Measurements from ENCODE around the gene TMPRSS13.
"Not testable (repeated sequence)": the region's sequence is repeated elsewhere in the genome, so short reads cannot be mapped to it uniquely, and the experiment has no call there.

TMPRSS13 gene

GRCh38 chr11:117928446-117929141, 608 bp downstream of the TMPRSS13 start:
- no peak for DNase-seq

DNA sequence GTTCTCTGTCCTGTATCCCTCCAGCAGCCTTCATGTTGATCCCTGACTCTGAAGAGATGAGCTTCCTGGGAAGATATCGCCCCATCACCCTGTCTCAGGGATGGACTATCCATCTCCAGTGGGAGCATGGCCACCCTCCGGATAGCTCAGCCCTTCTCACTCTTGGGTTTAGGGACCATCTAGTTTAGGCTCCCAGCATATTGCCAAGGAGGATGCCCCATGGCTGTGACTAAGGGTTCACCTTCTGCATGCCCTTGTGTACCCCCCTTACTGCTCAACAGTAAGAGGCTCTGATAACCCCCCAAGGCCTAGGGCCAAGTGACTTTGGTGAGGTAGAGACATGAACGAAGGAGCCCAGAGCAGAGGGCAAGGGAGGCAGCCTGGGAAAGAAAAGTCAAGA, 1.3 kb downstream of the TMPRSS13 start:
- DNase-seq = no peak

- not testable (repeated sequence) for DNase-seq
Observed at GRCh38 chr11:117926166-117926565, 3.0 kb downstream of the TMPRSS13 start.

DNA sequence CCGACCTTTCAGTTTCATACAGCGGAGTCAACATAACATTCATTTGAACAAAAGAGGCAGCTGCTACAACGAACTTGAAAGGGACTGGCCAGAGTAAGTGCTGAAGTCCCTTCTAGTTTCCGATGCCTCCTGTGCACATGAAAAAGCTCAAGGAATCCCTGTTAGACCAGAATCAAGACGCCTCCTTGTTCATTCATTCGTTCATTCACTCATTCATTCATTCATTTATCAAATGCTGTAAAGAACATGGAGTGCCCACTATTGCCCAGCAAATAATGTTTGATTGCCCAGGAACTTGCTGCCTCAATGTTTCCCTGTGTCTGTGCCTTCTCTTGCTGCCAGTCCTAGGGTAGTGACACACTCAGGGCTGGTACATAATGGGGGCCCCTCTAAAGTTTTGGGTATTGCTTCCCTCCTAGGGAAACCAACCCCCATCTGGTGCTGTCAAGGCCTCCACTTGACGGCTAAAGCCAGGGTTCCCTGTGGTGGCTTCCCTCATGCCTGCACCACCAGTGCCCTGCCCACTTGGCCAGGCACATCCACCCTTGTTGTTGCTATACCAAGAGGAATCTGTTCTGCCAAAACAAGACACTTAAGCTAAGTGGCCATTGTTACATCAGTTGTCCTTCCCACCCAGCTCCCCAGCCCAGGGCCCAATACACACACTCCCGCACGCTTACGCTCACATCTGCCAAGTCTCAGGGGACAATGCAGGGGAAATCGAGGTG, 3.8 kb downstream of the TMPRSS13 start:
- DNase-seq = no peak

DNA sequence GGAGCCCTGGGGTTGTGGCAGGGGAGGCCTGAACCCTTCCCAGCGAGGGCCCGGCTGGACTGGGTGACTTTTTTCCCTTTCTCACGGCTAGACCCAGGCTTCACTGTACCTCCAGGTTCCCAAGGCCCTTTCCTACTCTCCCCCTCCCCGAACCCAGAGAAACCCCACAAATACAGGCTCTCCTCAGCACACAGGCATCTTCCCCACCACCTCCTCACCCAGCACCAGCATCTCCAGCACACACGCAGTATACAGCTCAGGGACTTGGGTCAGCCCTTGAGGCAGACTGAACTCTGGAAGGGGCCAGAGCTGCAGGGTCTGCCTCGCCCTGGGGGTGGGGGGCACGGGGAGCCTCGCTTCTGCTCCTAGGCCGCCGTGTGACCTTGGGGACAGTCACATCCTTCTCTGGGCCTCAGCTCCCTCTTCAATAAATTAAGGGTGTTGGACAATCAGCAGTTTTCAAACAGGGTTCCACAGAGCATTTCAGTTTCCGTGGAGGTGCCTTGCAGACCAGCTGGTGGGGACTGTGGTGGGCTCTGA, 4.5 kb downstream of the TMPRSS13 start:
- no peak for DNase-seq

GRCh38 chr11:117923773-117924172, 5.4 kb downstream of the TMPRSS13 start:
- no peak for DNase-seq

DNA sequence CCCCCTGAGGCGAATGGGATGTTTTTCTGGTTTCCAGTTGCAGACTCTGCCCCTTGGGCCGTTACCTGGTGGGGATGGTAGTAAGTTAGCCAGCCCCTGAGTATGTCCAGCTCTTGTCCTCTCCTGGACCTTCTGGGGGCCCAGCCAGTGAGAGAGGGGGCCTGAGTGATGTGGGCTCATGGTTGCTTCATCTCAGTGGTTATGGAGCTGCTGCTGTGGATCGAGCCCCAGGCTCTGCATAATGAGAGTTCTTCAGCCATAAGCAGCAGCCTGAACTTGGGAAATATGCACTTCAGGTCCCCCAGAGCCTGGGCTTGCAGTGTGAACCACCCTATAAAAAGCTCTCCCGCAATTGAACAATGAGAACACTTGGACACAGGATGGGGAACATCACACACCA, 5.9 kb downstream of the TMPRSS13 start:
- no peak for DNase-seq

DNA sequence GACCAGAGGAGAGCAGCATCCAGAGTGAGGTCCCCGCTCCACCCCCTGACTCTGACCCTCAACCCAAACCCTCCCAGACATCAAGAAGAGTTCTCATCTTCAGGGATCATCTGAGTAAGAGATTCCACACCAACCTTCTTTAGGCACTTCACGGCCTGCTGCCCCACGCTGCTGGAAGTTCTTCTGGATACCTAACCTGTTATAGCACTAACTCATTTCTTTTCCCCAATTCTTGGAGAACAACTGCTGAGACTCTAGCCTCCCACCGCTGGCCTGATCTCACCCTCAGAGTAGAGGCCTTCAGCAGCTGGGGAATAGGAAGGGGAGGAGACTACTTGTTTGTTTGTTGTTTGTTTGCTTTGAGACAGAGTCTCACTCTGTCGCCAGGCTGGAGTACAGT, 7.3 kb downstream of the TMPRSS13 start:
- DNase-seq = no peak

DNA sequence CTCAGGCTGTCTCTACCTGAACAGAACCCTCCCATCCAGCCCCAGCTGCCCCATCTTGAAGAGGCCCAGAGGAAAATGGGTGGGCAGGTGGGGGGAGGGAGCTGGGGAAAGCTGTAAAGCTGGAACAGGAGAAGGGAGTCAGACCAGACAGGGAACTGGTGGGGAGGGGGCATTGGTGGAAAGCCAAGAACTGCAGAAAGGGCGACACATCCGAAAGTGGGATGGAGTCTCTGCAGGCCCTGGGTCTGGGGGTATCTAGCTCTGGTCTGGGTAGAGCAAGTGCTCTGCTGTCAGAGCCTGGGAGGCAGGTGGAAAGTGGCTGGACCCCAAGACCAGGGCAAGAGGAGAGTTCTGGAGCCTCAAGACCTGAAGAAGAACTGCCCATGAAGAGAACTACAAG, 7.7 kb downstream of the TMPRSS13 start:
- DNase-seq = no peak

- no peak for DNase-seq
Observed at GRCh38 chr11:117919781-117920221, 9.4 kb downstream of the TMPRSS13 start.

- DNase-seq = no peak
Observed at GRCh38 chr11:117919341-117919740, 9.9 kb downstream of the TMPRSS13 start.

- DNase-seq = no peak
Observed at GRCh38 chr11:117918366-117919255, 10.6 kb downstream of the TMPRSS13 start.

- DNase-seq = no peak
Observed at GRCh38 chr11:117917591-117918151, 11.5 kb downstream of the TMPRSS13 start.

DNA sequence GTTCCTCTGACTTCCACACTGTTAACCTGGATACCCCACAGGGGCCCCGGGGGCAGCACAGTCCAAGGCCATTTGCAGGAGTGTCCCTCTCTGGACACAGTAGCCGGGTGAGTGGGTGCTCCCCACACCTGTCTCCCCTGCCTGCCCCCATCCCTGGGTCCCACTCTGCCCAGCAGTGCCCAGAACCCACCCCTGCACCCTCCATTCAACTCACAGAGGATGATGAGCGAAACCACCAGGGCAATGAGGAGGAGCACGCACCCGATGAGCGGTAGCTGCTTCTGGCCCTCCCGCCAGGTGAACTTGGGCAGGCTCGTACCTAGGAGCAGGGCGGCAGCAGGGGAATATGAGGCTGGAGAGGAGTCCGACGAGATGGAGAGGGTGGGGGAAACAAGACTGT, 12.2 kb downstream of the TMPRSS13 start:
- DNase-seq = no peak

DNA sequence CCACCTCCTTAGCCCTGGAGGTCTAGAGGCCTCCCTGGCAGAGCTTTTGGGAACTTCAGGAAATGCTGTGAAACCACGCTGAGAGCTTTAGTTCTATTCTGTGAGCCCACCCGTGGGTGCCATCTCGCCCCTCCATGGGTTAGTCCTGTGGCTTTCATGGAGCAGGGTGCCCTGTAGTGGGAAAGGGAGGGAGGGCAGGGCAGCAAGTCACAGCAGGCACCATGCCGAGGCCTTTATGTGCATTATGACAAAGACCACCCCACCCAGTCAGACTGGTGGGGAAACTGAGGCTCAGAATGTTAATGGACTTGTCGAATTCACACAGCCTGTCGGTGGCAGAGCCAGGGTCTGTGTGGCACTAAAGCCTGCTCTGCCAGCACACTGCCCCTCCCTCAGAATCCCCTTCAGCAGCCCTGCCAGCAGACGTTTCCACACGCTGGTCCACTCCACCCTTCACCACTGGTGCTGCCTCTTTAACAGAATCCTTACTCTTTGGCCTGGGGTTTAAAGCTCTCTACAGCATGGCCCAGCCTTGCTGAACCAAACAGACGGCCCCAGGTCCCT, 13.4 kb downstream of the TMPRSS13 start:
- no peak for DNase-seq

DNA sequence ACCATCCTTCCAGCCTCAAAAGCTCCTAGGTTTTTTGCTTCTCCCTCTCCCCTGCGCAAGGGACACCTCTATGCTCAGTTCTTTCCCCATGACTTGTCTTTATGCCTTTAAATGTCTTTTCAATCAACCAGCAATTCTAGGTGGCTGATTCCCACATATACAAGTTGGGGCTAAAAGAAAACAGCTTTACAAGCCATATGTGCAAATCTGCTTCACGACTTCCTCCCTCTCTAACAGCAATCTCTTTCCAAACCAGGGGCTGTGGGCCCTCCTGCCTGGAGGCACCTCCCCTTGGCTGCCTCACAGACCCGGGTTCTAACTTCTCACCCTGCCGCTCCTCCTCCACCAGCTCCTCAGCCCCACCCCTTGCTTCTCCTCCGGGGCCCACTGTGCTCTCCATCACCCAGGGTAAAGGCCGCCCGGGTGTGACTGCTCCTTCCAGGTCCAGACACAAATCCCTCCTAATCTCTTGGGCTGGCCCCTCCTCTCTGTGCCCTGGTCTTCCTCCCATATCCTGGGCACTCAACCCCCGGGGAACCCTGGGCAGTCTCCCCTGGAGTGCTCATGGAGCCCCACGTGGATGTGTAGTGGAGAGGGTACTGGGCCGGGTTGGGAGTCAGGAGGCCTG, 14.1 kb downstream of the TMPRSS13 start:
- no peak for DNase-seq

DNA sequence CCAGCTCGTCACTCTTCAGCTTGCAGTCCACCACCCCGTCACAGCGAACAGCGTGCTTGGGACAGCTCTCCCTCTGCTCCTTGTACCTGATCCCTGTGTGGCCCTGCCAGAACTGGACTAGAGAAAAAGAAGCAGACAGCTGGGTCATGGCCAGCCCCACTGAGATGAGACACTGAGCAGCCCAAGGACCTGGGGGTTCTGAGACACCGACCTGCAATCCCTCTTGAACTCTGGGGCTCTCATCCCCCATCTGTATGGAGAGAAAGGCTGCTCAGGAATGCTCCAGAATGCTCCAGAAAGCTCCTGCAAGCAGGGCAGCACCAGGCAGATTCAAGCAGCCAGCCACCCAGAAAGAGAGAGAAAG, 14.8 kb downstream of the TMPRSS13 start:
- no peak for DNase-seq

DNA sequence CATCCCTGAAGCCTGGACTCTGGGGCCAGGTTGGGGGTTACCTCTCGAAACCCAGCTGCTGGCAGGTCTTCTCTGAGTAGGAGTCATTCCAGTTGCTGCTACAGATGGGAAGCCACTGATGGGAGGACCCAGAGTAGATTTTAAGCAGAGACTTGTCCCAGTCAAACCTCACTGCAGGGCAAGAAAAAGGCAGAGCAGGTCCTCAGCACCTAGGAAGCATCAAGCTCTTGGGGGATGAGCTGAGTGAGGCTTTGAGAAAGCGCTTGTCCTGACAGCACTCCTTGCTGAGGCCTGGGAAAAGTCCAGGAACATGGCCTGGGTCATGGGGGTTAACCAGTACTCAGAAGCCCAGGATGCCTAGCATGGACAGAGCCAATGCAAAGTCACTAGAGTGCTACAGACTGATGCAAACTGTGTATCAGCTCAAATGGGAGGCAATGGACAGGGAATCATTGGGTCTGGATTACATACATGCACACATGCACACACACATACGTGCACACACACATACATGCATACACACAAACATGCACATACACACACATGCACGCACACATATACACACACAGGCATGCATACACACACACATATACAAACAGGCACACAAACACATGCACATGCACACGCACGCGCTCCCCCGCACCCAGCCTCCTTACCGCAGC, 15.3 kb downstream of the TMPRSS13 start:
- DNase-seq = no peak

DNA sequence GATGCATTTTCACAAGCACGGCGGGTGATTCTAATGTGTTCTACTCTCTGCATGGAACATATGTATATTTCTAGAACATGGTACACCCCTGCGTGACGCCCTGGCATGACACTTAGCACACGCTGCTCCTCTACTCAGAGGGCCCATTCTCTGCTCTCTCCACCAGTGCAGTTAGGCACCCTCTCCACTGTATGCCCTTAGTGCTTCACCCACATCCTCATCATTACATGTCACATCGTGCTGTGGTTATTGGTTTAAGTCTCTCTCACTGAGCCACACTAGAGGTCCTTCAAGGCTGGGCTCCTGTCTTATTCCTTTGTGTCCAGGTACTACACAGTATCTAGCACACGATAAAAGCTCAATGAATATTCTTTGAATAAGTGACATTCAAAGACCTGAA, 16.7 kb downstream of the TMPRSS13 start:
- DNase-seq = no peak

DNA sequence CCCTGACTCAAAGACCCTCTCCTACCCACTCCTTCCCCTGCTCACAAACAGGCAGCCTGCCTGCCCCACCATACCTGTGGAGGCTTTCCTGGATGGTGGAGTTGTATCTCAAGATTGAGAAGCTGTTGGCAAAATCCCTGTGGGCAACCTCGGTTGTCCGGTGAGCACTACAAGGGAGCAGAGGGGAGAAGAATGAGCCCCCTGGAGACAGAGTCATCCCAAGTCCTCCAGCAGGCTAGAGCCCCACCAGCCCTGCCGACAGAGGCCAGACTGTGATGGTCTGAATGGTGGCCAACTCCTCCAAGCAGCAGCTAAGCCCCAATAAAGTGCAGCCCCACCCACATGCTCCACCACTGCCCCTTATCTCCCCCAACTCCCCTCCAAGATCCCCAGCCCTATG, 17.5 kb downstream of the TMPRSS13 start:
- no peak for DNase-seq

- no peak for DNase-seq
Observed at GRCh38 chr11:117910941-117911655, 18.1 kb downstream of the TMPRSS13 start.
